HG03025 (cell line): Measurements from ENCODE around the gene SHC2.
"Not testable (repeated sequence)": the region's sequence is repeated elsewhere in the genome, so short reads cannot be mapped to it uniquely, and the experiment has no call there.

Source experiments
- ATAC-seq: cut with Tn5 transposase; IDR thresholded peaks from one replicate; pipeline ENCODE4 v1.9.1; 2021; ENCODE audit warnings: mild to moderate bottlenecking, moderate library complexity; ENCODE audit not compliant: unreplicated experiment, low FRiP score

Gene SHC2

GRCh38 chr19:493391-494170, 32.7 kb upstream of the SHC2 start:
- ATAC-seq, result no peak

DNA sequence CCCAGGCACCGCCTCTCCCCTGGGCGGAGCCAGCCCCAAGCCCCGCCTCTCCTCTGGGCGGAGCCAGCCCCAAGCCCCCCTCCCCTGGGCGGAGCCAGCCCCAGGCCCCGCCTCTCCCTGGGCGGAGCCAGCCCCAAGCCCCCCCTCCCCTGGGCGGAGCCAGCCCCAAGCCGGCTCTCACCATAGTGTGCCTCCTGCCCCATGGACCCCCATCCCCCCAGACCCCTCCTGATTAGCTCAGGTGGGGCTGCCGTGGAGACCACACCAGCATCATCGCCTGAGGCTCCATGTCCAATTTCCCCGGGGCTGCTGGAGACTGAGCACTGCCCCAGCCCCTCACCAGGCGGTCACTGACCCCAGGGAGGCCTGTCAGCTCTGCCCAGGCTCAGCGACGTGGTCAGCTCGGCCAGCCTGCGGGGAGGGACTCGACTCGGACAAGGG, 31.3 kb upstream of the SHC2 start:
- ATAC-seq, result no peak

DNA sequence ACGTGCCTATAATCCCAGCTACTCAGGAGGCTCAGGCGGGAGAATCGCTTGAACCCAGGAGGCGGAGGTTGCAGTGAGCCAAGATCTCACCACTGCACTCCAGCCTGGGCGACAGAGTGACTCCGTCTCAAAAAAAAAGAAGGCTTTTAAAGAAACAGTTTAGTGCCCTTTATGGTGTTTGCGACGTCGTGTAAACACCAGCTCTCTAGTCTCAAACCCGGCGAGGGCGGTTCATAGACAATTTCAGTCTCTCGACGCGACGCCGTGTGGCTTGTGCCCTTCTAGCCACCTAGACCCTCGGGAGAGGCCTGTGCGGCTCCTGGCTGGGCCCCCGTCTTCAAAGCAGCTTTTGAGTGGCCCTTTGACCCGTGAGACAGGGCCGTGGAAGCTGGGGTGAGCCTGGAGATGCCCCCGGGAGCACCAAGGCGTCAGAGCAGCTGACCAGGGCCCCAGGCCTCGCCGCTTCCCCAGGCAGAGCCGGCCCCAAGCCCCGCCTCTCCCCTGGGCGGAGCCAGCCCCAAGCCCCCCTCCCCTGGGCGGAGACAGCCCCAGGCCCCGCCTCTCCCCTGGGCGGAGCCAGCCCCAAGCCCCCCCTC, 30.4 kb upstream of the SHC2 start:
- no peak for ATAC-seq

DNA sequence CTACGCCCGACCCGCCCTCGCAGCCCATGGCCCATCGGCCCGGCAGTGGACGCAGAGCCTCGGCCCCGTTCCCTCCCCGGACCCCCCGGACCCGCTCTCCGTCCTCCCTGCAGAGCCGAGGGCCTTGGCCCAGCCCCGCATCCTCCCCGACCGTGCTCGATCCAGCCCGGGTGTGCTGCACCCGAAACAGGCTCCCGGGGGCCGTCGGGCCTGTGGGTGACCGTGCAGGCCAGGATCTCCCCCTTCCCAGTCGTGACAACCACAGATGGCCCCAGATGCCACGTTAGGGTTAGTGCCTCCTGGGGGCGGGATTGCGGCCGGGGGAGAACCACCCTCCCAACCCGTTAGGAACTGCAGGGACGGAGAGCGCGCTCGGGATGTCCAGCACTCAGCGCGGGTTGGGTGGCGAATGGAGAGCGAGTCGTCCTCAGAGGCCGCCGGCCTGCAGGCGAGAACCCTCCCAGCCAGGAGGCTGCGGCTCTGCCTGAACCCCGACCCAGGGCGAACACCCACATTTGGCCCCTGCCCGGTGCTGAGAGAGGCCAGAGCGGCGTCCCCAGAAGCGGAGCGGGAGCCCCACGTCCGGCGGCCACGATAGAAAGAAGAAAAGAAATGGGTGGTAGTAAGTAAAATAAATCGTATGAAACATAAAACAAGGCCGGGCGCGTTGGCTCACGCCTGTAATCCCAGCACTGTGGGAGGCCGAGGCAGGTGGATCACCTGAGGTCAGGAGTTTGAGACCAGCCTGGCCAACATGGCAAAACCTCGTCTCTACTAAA, 28.8 kb upstream of the SHC2 start:
- peak; percentile 4 for ATAC-seq

DNA sequence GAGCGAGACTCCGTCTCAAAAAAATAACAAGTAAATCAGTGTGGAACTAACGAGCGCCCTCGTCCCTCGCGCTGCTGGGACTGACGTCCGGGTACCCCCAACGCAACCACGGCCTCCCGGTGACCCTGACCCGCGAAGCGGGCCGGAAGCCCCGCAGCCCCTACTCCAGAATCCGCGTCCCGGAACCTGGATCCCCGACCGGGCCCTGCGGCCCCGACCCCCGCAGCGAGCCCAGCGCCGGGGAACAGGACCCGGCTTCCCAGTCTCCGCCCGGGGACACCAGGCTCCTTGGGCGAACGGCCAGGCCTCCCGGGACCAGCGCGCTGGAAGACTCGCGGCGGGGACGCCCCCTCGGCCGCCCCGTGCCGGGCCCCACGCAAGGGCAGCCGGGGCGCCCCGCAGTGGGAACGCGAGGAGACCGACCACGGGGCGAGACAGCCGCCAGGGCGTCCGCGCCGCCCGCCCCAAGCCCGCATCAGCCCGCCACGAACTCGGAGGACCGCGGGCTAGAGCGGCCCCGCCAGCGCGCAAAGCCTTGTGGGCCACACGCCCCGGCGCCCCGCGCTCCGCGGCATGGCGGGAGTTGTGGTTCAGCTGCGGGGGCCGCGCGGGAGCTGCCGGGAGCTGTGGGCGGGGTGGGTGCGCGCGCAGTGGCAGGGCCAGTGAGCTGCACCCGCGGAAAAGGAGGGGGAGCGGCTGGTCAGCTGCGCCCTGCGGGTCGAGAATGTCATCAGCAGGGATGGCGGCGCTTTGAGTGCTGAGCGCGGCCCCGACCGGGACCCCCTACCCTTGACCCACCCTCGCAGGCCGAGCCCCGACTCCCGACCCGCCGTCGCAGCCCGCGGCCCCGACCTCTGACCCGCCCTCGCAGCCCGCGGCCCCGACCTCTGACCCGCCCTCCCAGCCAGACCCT, 27.9 kb upstream of the SHC2 start:
- ATAC-seq, result peak; percentile 63

- ATAC-seq, result no peak
Measured at GRCh38 chr19:485583-486236, 24.9 kb upstream of the SHC2 start.

GRCh38 chr19:485077-485476, 24.2 kb upstream of the SHC2 start:
- ATAC-seq, result no peak

- ATAC-seq, result no peak
Measured at GRCh38 chr19:484494-484893, 23.7 kb upstream of the SHC2 start.

DNA sequence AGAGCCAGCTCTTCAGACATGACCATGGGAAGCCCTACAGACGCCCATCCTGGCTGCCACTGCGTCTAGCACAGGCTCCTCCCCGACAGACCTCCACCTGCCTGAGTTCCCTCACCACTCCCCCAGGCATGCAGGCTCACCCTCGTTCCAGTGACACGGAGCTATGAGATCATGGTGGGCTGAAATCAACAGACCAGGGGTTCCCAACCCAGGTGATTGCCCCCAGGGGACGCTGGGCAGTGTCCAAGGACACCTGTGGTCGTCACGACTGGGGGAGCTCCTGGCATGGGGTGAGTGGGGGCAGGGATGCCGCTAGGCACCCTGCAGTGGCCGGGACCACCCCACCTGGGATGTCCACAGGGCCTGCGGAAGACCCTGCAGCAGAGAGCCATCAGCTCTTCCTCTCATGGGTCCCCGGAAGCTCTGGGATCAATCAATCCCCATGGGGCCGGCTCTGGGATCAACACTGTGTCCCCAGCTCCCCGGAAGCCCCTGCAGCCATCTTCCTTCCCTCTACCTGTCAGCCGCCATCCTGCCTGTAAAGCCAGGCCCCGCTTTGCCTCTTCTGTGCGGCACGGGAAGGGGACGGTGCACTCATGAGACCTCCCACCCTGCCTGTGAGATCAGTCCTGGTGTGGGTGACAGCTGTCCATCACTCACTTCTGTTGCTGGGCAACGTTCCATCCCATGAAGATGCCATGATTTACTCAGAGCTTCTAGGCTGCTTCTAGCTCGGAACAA, 22.7 kb upstream of the SHC2 start:
- no peak for ATAC-seq

GRCh38 chr19:482186-483041, 21.6 kb upstream of the SHC2 start:
- no peak for ATAC-seq

- not testable (repeated sequence) for ATAC-seq
Measured at GRCh38 chr19:481100-481499, 20.3 kb upstream of the SHC2 start.

DNA sequence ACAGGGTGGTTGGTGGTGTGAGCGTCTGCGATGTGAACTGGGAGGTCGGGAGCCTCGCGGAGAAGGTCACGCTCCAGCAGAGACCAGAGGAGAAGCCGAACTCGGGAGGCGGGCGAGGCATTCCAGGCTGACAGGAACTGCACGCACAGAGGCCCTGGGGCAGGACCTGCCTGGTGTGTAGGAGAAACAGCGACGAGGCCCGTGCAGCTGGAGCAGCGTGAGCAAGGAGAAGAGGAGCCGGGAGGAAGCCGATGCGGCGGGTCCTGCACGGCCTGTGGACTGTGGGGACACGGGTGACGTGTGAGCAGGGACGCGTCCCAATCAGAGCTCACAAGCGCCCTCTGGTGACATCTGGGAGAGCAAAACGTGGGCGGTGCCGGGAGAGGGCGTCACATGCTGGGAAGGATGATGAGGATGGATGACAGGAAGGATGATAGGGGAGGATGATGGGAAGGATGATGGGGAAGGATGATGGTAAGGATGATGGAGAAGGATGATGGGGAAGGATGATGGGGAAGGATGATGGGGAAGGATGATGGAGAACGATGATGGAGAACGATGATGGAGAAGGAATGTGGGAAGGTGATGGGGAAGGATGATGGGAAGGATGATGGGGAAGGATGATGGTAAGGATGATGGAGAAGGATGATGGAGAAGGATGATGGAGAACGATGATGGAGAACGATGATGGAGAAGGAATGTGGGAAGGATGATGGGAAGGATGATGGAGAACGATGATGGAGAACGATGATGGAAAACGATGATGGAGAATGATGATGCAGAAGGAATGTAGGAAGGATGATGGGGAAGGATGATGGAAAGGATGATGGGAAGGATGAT, 19.4 kb upstream of the SHC2 start:
- no peak for ATAC-seq

- no peak for ATAC-seq
Measured at GRCh38 chr19:478976-479375, 18.1 kb upstream of the SHC2 start.

GRCh38 chr19:478236-478903, 17.5 kb upstream of the SHC2 start:
- ATAC-seq, result no peak

DNA sequence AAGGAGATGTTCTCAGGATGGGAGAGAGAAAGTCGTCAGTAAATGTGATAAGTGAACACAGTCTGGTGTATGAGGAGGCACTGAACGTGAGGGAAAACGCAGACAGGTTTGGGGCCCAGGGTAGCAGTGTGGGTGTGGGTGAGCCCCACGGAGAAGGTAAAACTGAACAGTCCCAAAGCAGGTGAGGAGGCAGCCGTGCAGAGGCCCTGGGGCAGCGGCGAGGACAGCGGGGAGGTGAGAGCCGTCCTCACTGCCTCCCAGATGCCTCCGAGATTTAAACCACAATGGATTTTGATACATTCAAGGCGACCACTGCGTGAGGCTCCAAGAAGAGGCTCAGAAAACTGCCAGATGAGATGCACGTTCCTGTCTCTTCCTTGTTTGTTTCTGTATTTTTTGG, 14.5 kb upstream of the SHC2 start:
- no peak for ATAC-seq

- no peak for ATAC-seq
Measured at GRCh38 chr19:474126-475078, 13.6 kb upstream of the SHC2 start.
